Skin of body (tissue), 3 donors: ENCODE data around the gene IGF2BP3. TPM values are rescaled to one million over a fixed set of nuclear protein-coding genes. Genes with fewer than 3 reads are reported as not detected.

Source experiments
- DNase-seq: peaks from one replicate; lab custom pipeline; 2025; lab: John Stamatoyannopoulos, UW
- small RNA-seq: library from RNA; depleted of rRNA; stranded (forward); fragments of <200 nt; gene quantifications from one replicate; pipeline ENCODE3, GENCODE V24; 2014; ENCODE audit warnings: low replicate concordance
- total RNA-seq: library from RNA; depleted of rRNA; stranded (reverse); fragments of >200 nt; gene quantifications from one replicate; pipeline ENCODE4 v1.2.3, GENCODE V29; 2014

Gene IGF2BP3
- total RNA-seq, 1 donor from 2014 or later: 44.8 TPM

DNA sequence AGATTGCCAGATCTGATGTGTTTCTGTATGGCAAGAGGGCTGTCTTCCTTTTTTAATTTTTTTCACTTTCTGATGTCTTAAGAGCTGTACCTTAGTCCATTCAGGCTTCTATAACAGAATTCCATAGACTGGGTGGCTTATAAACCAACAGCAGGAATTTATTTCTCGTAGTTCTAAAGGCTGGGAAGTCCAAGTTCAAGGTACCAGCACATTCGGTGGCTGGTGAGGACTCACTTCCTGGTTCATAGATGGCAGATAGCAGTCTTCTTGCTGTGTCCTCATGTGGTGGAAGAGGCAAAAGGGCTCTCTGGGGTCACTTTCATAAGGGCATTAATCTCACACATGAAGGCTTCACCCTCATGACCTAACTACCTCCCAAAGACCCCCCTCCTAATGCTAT lies 202.9 kb downstream of the IGF2BP3 start:
- DNase-seq: no peak

GRCh38 chr7:23266918-23267317 lies 203.4 kb downstream of the IGF2BP3 start:
- no peak for DNase-seq

GRCh38 chr7:23264916-23265458 lies 205.3 kb downstream of the IGF2BP3 start:
- DNase-seq: no peak

DNA sequence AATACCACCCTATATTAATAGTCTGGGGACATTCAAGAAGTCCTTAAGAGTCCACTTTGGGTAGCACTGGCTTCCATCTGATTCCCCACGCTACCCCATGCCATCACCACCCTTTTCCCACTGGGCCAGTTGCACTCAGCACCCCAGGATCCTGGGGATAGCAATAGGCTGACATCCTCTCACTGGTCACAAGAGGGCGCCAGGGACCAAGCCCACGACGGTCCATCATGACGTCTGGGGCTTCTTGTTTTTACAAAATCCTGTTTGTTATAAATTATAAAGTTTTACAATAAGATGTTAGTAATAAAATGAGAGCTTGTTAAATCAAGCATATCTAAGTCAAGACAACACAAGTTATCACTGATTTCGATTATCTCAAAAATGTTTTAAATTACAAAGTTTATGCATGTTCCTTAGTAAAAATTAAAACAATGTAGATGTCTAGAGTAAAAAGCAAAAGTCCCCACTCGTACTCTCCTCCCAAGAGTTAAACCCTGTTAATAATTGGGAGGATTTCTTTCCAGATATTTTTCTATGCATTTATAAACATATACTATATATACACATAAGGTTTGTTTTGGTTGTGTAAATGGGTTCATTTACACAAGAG lies 208.3 kb downstream of the IGF2BP3 start:
- no peak for DNase-seq

DNA sequence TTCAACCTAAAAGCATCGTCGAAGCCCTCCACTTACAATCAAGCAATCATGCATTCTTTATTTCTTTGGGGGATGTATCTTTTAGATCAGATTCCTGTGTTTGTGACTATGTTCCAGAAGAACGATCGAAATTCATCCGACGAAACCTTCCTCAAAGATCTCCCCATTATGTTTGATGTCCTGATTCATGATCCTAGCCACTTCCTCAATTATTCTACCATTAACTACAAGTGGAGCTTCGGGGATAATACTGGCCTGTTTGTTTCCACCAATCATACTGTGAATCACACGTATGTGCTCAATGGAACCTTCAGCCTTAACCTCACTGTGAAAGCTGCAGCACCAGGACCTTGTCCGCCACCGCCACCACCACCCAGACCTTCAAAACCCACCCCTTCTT lies 209.9 kb downstream of the IGF2BP3 start:
- DNase-seq: no peak

Small RNA genes lying within 50 kb of the gene (small RNA-seq; reads per million reads assigned to genes)
- not detected for gene AC079780.1
- gene RF00019: not detected
- not detected for gene RNU7-143P
- gene SNORD65C: 0.07 reads per million

Other genes with a start within 250 kb of the IGF2BP3 start
- 208 TPM for gene GPNMB, start 223.7 kb downstream of the IGF2BP3 start, total RNA-seq
- 41.6 TPM for gene MALSU1, start 171.2 kb downstream of the IGF2BP3 start, total RNA-seq
- gene TRA2A, start 61.5 kb upstream of the IGF2BP3 start, total RNA-seq: 67.9 TPM
- 16.7 TPM for gene CCDC126, start 126.9 kb upstream of the IGF2BP3 start, total RNA-seq
- gene FAM221A, start 209.7 kb upstream of the IGF2BP3 start, total RNA-seq: 5.3 TPM
- gene STK31, start 239.7 kb upstream of the IGF2BP3 start, total RNA-seq: 0.20 TPM